Measurements from ENCODE around the gene CCDC7. TPM values are rescaled to one million over a fixed set of nuclear protein-coding genes. Genes with fewer than 3 reads are reported as not detected.
"Not testable (repeated sequence)": the region's sequence is repeated elsewhere in the genome, so short reads cannot be mapped to it uniquely, and the experiment has no call there.

Gene CCDC7
- total and polyA plus RNA-seq, 4 donors = 3.5 to 84.1 (median 26.3) TPM

DNA sequence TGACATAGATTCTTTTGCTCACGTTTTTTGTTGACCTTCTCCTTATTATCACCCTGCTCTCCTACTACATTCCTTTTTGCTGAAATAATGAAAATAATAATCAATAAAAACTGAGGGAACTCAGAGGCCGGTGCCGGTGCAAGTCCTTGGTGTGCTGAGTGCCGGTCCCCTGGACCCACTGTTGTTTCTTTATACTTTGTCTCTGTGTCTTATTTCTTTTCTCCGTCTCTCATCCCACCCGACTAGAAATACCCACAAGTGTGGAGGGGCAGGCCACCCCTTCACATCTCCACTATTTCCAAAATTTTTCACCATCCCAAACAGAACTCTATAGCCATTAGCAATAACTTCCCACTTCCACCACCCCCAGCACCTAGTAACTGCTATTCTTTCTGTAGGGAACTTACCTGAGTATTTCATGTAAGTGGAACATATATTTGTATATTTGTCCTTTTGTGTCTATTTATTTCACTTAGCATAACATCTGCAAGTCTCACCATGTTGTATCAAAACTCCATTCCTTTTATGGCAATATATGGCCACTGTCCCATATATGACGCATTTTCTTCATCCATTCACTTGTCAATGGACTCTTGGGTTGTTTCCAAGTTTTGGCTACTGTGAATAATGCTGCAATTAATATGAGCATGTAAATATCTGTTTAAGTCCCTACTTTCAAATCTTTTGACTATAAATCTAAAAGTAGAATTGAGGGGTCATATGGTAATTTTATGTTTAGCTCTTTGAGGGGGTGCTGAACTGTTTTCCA is 449.4 kb downstream of the CCDC7 start:
- not testable (repeated sequence) for H3K36me3 ChIP-seq (ENCODE audit: control insufficient read depth, insufficient read depth, low read length); H3K4me3 ChIP-seq (ENCODE audit: low read depth, low read length); H3K27me3 ChIP-seq (ENCODE audit: control insufficient read depth, insufficient read depth, low read length); H3K27ac ChIP-seq (ENCODE audit: low read depth, low read length); H3K4me1 ChIP-seq (ENCODE audit: control insufficient read depth, insufficient read depth, low read length); H3K9me3 ChIP-seq (ENCODE audit: control insufficient read depth, insufficient read depth, low read length)
- DNase-seq (ENCODE audit: low read depth in 4 of 6, low spot score in 6 of 6) = peak in 1 of 6 donors; percentile 18
- WGBS (ENCODE audit: insufficient coverage) = 100% methylated on average over 3 of the region's 7 CpGs

DNA sequence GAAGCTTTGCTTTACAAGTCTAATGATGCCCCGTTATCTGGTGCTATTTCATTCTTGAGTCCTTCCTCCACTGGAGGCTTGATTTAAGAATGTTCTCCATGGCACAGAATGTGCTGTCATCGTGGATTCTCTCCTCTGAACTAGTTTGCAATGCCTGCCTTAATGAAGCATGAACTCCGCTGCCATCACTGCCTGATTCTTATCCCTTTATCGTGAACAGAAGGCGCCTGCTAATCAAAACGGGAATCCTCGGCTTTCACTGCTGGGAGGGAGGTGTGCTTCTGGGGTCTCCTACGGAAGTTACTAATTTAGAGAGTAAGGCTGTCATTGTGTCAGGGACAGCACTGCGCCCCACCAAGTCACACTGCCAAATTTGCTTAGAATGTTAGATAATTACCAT is 455.9 kb downstream of the CCDC7 start:
- 65% methylated on average over 7 of the region's 9 CpGs for WGBS (ENCODE audit: insufficient coverage)
- no peak overlapping the region for H3K27ac ChIP-seq (ENCODE audit: low read depth, low read length)
- H3K9me3 ChIP-seq (ENCODE audit: control insufficient read depth, insufficient read depth, low read length) = no peaks in the 10 kb centered on the region
- no peak overlapping the region for H3K4me3 ChIP-seq (ENCODE audit: low read depth, low read length)
- DNase-seq (ENCODE audit: low read depth in 4 of 6, low spot score in 6 of 6) = peak in 2 of 6 donors; percentile 26 to 70
- no peaks in the 10 kb centered on the region for H3K27me3 ChIP-seq (ENCODE audit: control insufficient read depth, insufficient read depth, low read length)
- no peaks in the 10 kb centered on the region for H3K4me1 ChIP-seq (ENCODE audit: control insufficient read depth, insufficient read depth, low read length)
- H3K36me3 ChIP-seq (ENCODE audit: control insufficient read depth, insufficient read depth, low read length) = peaks cover 4% of the 10 kb centered on the region

DNA sequence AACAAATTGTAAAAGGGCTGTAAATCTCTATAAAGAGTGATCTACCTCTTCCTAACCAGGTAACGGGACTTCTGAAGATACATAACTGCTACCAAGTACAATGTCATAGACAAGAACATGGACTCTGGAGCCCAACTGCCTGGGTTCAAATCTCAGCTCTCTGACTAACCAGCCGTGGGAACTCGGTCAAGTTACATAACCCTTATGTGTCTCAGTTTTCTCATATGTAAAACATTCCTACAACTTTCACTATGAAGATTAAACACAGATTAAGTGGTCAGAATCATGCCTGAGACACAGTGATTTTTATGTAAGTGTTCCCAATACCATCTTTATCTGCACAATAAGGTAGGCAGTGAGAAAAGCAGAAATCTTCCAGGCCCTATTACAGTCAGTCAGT is 459.5 kb downstream of the CCDC7 start:
- peaks cover 4% of the 10 kb centered on the region for H3K36me3 ChIP-seq (ENCODE audit: control insufficient read depth, insufficient read depth, low read length)
- no peak overlapping the region for H3K27ac ChIP-seq (ENCODE audit: low read depth, low read length)
- 100% methylated on average over 2 of the region's 3 CpGs for WGBS (ENCODE audit: insufficient coverage)
- DNase-seq (ENCODE audit: low read depth in 4 of 6, low spot score in 6 of 6) = no peak
- no peaks in the 10 kb centered on the region for H3K4me1 ChIP-seq (ENCODE audit: control insufficient read depth, insufficient read depth, low read length)
- no peaks in the 10 kb centered on the region for H3K9me3 ChIP-seq (ENCODE audit: control insufficient read depth, insufficient read depth, low read length)
- no peak overlapping the region for H3K4me3 ChIP-seq (ENCODE audit: low read depth, low read length)
- H3K27me3 ChIP-seq (ENCODE audit: control insufficient read depth, insufficient read depth, low read length) = no peaks in the 10 kb centered on the region

DNA sequence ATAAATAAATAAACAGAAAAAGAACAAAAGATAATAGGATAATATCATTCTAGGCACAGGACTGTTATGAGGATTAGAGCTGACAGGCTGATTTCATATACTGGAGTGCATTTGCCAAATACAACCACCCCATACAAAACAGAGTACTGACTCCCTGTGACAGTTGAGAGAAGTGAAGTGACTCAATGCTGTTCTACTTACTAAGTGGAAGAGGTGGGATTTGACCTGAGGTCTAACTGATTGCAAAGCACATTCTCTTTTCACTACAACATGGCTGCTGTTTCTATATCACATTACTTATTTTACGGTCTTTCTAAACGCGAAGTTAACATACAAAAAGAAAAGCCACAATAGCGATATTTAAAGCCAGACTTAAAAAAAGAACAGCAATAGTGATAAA is 460.7 kb downstream of the CCDC7 start:
- H3K27me3 ChIP-seq (ENCODE audit: control insufficient read depth, insufficient read depth, low read length) = no peaks in the 10 kb centered on the region
- H3K27ac ChIP-seq (ENCODE audit: low read depth, low read length) = no peak overlapping the region
- H3K36me3 ChIP-seq (ENCODE audit: control insufficient read depth, insufficient read depth, low read length) = peaks cover 8% of the 10 kb centered on the region
- no peaks in the 10 kb centered on the region for H3K4me1 ChIP-seq (ENCODE audit: control insufficient read depth, insufficient read depth, low read length)
- DNase-seq (ENCODE audit: low read depth in 4 of 6, low spot score in 6 of 6) = no peak
- no peaks in the 10 kb centered on the region for H3K9me3 ChIP-seq (ENCODE audit: control insufficient read depth, insufficient read depth, low read length)
- WGBS (ENCODE audit: insufficient coverage) = no CpG with 5 or more reads among the region's 4 CpGs
- no peak overlapping the region for H3K4me3 ChIP-seq (ENCODE audit: low read depth, low read length)

DNA sequence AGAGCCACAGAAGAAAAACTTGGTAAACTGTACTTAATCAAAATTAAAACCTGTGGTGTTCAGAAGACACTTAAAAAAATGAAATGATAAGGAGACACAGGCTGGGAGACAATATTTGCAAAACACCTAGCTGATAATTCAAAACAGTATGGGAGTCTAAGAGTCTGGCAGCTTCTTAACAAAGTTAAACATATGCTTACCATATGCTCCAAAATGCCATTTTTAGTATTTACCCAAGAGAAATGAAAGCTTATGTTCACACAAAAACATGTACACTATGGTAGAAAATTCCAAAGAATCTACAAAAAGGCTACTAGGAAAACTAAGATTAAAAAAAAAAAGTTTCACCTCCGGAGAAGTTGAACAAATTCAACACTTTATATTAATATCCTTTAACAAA is 463.5 kb downstream of the CCDC7 start:
- WGBS (ENCODE audit: insufficient coverage) = no CpG with 5 or more reads among the region's 1 CpG
- Histone ChIP-seq H3K4me3 (ENCODE audit: low read depth, low read length) (no peak overlapping the region), H3K27me3 (ENCODE audit: control insufficient read depth, insufficient read depth, low read length) (no peaks in the 10 kb centered on the region), H3K36me3 (ENCODE audit: control insufficient read depth, insufficient read depth, low read length) (peaks cover 16% of the 10 kb centered on the region), H3K4me1 (ENCODE audit: control insufficient read depth, insufficient read depth, low read length) (no peaks in the 10 kb centered on the region), H3K27ac (ENCODE audit: low read depth, low read length) (no peak overlapping the region), H3K9me3 (ENCODE audit: control insufficient read depth, insufficient read depth, low read length) (no peaks in the 10 kb centered on the region)
- DNase-seq (ENCODE audit: low read depth in 4 of 6, low spot score in 6 of 6) = peak in 1 of 6 donors; percentile 51

DNA sequence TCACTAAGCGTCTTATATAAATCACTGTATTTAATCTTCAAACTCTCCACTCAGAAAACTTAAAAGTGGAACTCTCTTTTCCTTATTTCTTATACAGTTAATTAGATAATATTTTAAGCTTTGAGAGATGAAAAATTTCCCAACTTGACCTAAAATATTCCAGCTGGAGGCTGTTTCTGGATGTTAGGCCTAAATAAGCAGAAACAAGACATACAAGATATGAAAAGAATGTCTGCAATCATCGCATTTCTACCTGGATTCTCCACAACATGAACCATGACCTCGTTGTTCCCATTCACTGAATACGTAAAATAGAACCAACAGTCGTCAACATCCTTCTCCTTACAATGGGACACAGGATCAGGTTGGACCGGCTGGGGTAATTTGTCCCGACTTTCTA is 464.0 kb downstream of the CCDC7 start:
- H3K36me3 ChIP-seq (ENCODE audit: control insufficient read depth, insufficient read depth, low read length) = peaks cover 16% of the 10 kb centered on the region
- H3K27ac ChIP-seq (ENCODE audit: low read depth, low read length); H3K4me3 ChIP-seq (ENCODE audit: low read depth, low read length); H3K27me3 ChIP-seq (ENCODE audit: control insufficient read depth, insufficient read depth, low read length); H3K4me1 ChIP-seq (ENCODE audit: control insufficient read depth, insufficient read depth, low read length); H3K9me3 ChIP-seq (ENCODE audit: control insufficient read depth, insufficient read depth, low read length); DNase-seq (ENCODE audit: low read depth in 4 of 6, low spot score in 6 of 6): not testable (repeated sequence)
- WGBS (ENCODE audit: insufficient coverage) = no CpG with 5 or more reads among the region's 7 CpGs

DNA sequence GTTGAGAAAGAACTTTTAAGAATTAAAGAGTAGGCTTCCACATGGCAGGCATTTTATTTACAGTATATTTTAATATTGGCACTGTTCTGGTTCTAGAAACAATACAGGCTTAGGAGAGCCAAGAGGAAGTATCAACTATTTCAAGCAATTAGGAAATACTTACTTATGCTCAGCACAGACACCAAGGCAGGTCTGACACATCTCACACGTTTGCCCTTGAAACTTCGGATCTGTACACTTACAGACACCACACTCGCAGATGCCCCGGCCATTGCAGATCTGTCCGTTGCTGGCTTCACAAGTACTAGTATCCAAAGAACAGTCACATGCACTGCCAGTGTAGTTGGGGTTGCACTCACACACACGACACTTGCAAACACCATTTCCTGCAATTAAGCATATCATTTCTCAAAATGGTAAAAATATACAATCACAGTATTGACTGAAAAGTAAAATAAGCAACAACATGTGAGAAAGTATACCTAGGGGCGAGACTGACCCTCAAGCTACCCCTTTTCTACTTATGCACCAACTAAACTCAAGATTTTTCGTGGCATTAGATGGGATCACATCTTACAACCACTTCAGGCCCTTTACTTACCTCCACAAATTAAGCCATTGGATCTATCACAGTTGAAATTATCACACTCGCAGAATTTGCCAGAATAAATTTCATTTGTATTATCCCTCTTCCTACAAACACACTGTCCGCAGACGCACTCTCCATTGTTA is 465.5 kb downstream of the CCDC7 start:
- 94% methylated on average over 5 of the region's 11 CpGs for WGBS (ENCODE audit: insufficient coverage)
- DNase-seq (ENCODE audit: low read depth in 4 of 6, low spot score in 6 of 6) = no peak
- no peaks in the 10 kb centered on the region for H3K27me3 ChIP-seq (ENCODE audit: control insufficient read depth, insufficient read depth, low read length)
- H3K36me3 ChIP-seq (ENCODE audit: control insufficient read depth, insufficient read depth, low read length) = peaks cover 12% of the 10 kb centered on the region
- no peaks in the 10 kb centered on the region for H3K9me3 ChIP-seq (ENCODE audit: control insufficient read depth, insufficient read depth, low read length)
- H3K4me3 ChIP-seq (ENCODE audit: low read depth, low read length) = no peak overlapping the region
- no peaks in the 10 kb centered on the region for H3K4me1 ChIP-seq (ENCODE audit: control insufficient read depth, insufficient read depth, low read length)
- H3K27ac ChIP-seq (ENCODE audit: low read depth, low read length) = no peak overlapping the region

DNA sequence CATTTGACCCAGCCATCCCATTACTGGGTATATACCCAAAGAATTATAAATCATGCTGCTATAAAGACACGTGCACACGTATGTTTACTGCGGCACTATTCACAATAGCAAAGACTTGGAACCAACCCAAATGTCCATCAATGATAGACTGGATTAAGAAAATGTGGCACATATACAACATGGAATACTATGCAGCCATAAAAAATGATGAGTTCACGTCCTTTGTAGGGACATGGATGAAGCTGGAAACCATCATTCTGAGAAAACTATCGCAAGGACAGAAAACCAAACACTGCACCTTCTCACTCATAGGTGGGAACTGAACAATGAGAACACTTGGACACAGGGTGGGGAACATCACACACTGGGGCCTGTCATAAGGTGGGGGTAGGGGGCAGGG is 471.9 kb downstream of the CCDC7 start:
- H3K4me3 ChIP-seq (ENCODE audit: low read depth, low read length); H3K36me3 ChIP-seq (ENCODE audit: control insufficient read depth, insufficient read depth, low read length); H3K9me3 ChIP-seq (ENCODE audit: control insufficient read depth, insufficient read depth, low read length); H3K4me1 ChIP-seq (ENCODE audit: control insufficient read depth, insufficient read depth, low read length); H3K27ac ChIP-seq (ENCODE audit: low read depth, low read length); H3K27me3 ChIP-seq (ENCODE audit: control insufficient read depth, insufficient read depth, low read length); DNase-seq (ENCODE audit: low read depth in 4 of 6, low spot score in 6 of 6): not testable (repeated sequence)
- no CpG with 5 or more reads among the region's 5 CpGs for WGBS (ENCODE audit: insufficient coverage)

DNA sequence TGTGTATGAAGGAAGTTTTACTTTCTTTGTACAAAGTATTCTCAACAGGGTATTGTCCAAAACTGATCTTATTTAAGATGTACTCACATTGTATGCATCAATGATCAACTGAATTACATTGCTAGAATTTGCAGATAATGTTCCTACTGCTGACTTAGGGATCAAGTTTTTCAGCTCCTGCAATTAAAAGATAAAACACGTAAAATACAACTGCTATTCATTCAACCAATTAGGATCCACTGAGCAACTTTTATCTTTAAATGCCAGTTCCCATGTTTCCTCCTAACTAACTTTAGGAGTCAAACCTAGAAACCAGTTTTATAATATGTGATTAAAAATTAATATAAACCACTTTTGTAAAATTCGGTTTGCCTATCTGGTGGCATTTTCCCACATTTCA is 476.2 kb downstream of the CCDC7 start:
- H3K36me3 ChIP-seq (ENCODE audit: control insufficient read depth, insufficient read depth, low read length) = peaks cover 22% of the 10 kb centered on the region
- no CpG with 5 or more reads among the region's 2 CpGs for WGBS (ENCODE audit: insufficient coverage)
- no peaks in the 10 kb centered on the region for H3K27me3 ChIP-seq (ENCODE audit: control insufficient read depth, insufficient read depth, low read length)
- DNase-seq (ENCODE audit: low read depth in 4 of 6, low spot score in 6 of 6) = no peak
- no peak overlapping the region for H3K27ac ChIP-seq (ENCODE audit: low read depth, low read length)
- H3K4me3 ChIP-seq (ENCODE audit: low read depth, low read length) = no peak overlapping the region
- H3K9me3 ChIP-seq (ENCODE audit: control insufficient read depth, insufficient read depth, low read length) = no peaks in the 10 kb centered on the region
- no peaks in the 10 kb centered on the region for H3K4me1 ChIP-seq (ENCODE audit: control insufficient read depth, insufficient read depth, low read length)

DNA sequence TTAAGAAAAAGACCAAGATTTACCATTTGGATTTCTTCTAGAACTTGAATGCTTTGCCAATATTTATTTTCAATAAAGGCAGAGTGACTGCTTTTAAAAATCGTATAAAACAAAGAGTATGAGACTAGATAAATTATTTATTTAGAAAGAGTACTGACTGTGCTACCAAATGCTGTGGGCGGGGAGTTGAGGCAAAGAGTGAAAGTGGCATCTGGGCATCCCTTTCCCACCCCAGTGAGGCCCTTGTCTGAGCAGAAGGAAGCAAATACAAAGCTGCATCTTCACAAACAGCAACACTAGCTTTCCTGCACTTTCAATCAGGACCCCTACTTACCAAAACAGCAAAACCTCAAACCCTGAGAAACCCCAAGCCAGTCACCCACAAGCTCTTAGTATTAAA is 477.2 kb downstream of the CCDC7 start:
- Histone ChIP-seq H3K36me3 (ENCODE audit: control insufficient read depth, insufficient read depth, low read length) (peaks cover 27% of the 10 kb centered on the region), H3K27ac (ENCODE audit: low read depth, low read length) (no peak overlapping the region), H3K27me3 (ENCODE audit: control insufficient read depth, insufficient read depth, low read length) (no peaks in the 10 kb centered on the region), H3K9me3 (ENCODE audit: control insufficient read depth, insufficient read depth, low read length) (no peaks in the 10 kb centered on the region), H3K4me3 (ENCODE audit: low read depth, low read length) (no peak overlapping the region), H3K4me1 (ENCODE audit: control insufficient read depth, insufficient read depth, low read length) (no peaks in the 10 kb centered on the region)
- no CpG with 5 or more reads among the region's 2 CpGs for WGBS (ENCODE audit: insufficient coverage)
- DNase-seq (ENCODE audit: low read depth in 4 of 6, low spot score in 6 of 6) = no peak

Data from spinal cord (tissue), 10 donors.